Adrenal gland (tissue), 12 donors: ENCODE data around the gene ELF5. TPM values are rescaled to one million over a fixed set of nuclear protein-coding genes. Genes with fewer than 3 reads are reported as not detected.

Source experiments
- DNase-seq, 7 donors: peaks; one replicate each; pipeline ENCODE4 v3.0.0-alpha.2; 2019 to 2020
- H3K27ac ChIP-seq, 5 donors: fragments of 200-600 bp; sonication (generic) in 4 of 5; 1 replicate in 3 of 5; 2 replicates in 2 of 5; pipeline versions ENCODE4 v1.5.1 to v1.8.0; 2016 to 2020; ENCODE audit warnings: mild to moderate bottlenecking in 1 of 5
- H3K27me3 ChIP-seq: fragments of 200-600 bp; 2 replicates; pipeline ENCODE4 v1.8.0; 2021
- H3K36me3 ChIP-seq, 2 donors: fragments of 200-600 bp; replicated peaks in 1 of 2; 1 replicate in 1 of 2; 2 replicates in 1 of 2; pipeline versions ENCODE4 v1.5.1 to v1.8.0; 2018 to 2022
- H3K4me1 ChIP-seq, 2 donors: fragments of 200-600 bp; replicated peaks in 1 of 2; 1 replicate in 1 of 2; 2 replicates in 1 of 2; pipeline versions ENCODE4 v1.5.1 to v1.8.0; 2018 to 2021
- H3K4me3 ChIP-seq, 4 donors: fragments of 200-600 bp; sonication (generic) in 3 of 4; one replicate each; pipeline ENCODE4 v1.5.1; 2016 to 2018
- H3K9me3 ChIP-seq, 3 donors: fragments of 200-600 bp; sonication (generic) in 1 of 3; replicated peaks in 1 of 3; 1 replicate in 2 of 3; 2 replicates in 1 of 3; pipeline versions ENCODE4 v1.5.1 to v1.8.0; 2016 to 2021
- CTCF ChIP-seq, 6 experiments: fragments of 450-650 bp in 4 of 6; fragments of 200-600 bp in 2 of 6; sonication (generic) in 1 of 6; IDR thresholded peaks; 1 replicate in 5 of 6; 2 replicates in 1 of 6; pipeline versions ENCODE4 v1.5.1 to v1.8.0; 2016 to 2021; ENCODE audit warnings: antibody characterized with exemption in 6 of 6, mild to moderate bottlenecking in 2 of 6, moderate library complexity in 1 of 6
- POLR2A ChIP-seq, 2 donors: fragments of 450-650 bp; IDR thresholded peaks; one replicate each; pipeline ENCODE4 v1.6.1; 2017; ENCODE audit warnings: antibody characterized with exemption in 2 of 2, mild to moderate bottlenecking in 2 of 2, moderate library complexity in 1 of 2
- WGBS, 4 donors: extraction: QIAGEN DNeasy Blood & Tissue Kit in 2 of 4; methylation state at CpG; one replicate each; pipeline versions ENCODE4 v1.1.5 to v1.1.7; 2013 to 2017; 5-methylcytosine and 5-hydroxymethylcytosine counted together
- intact Hi-C, 2 donors: fragments of 100-400 bp; cut with DNase I; formaldehyde crosslinking; loops; one replicate each; pipeline versions ENCODE4 v1.14.1 to v1.15.0; 2022 to 2023
- polyA plus RNA-seq, 3 donors: library from polyadenylated mRNA; stranded (reverse); fragments of 200-250 nt in 2 of 3; fragments of 350-450 nt in 1 of 3; fragmentation: Illumina TruSeq in 1 of 3; extraction: RNeasy Lipid Tissue Mini Kit (QIAGEN cat#74804) in 1 of 3; gene quantifications; one replicate each; pipeline ENCODE4 v1.2.3, GENCODE V29; 2013 to 2014
- total RNA-seq, 9 donors: library from RNA; depleted of rRNA in 4 of 9; stranded (reverse); fragments of >200 nt in 4 of 9; fragments of 120-200 nt in 1 of 9; fragmentation: NEBNext Ultra II Directional in 1 of 9; extraction: Animal tissue kit (Norgen Biotek cat#: 25700) in 1 of 9; gene quantifications; one replicate each; pipeline versions ENCODE4 v1.1.0 to v1.2.4, GENCODE V29; 2013 to 2023
- donor health status: healthy with polysubstance abuse.
- donor health status: Bipolar disorder and iron deficiency.
- donor health status: DM: yes; HTN: yes; CAD: no.
- donor health status: DM: no; HTN: no; CAD: no.
- donor health status: DM: no; HTN: no; CAD: no.
- donor health status: DM: yes; HTN: yes; CAD: no.

Gene ELF5
- total and polyA plus RNA-seq, 12 donors = 0.03 TPM; not detected in 11

- no peak for DNase-seq
- Histone ChIP-seq H3K4me1 (no peaks in the 10 kb centered on the region), H3K36me3 (no peaks in the 10 kb centered on the region), H3K27me3 (no peaks in the 10 kb centered on the region), H3K4me3 (no peak overlapping the region), H3K27ac (no peak overlapping the region), H3K9me3 (no peaks in the 10 kb centered on the region)
- WGBS, 4 donors = 80 to 91% (median 88%) methylated on average over 1 of the region's 1 CpG
- no peak for TF ChIP-seq CTCF (IDR thresholded peaks at IDR 0.05)
- no peak for TF ChIP-seq POLR2A (IDR thresholded peaks at IDR 0.05)
- intact Hi-C loops = no loop called here
These were observed 16.0 kb upstream of the ELF5 start for GRCh38 chr11:34529643-34530042.

GRCh38 chr11:34528072-34528471 lies 14.5 kb upstream of the ELF5 start:
- 46 to 60% (median 56%) methylated on average over 2 of the region's 2 CpGs for WGBS, 4 donors
- no peak for DNase-seq
- TF ChIP-seq CTCF (IDR thresholded peaks at IDR 0.05) = no peak
- TF ChIP-seq POLR2A (IDR thresholded peaks at IDR 0.05) = no peak
- Histone ChIP-seq H3K36me3 (no peaks in the 10 kb centered on the region), H3K4me1 (no peaks in the 10 kb centered on the region), H3K9me3 (no peaks in the 10 kb centered on the region), H3K4me3 (no peak overlapping the region), H3K27ac (no peak overlapping the region), H3K27me3 (no peaks in the 10 kb centered on the region)
- intact Hi-C loops = no loop called here

DNA sequence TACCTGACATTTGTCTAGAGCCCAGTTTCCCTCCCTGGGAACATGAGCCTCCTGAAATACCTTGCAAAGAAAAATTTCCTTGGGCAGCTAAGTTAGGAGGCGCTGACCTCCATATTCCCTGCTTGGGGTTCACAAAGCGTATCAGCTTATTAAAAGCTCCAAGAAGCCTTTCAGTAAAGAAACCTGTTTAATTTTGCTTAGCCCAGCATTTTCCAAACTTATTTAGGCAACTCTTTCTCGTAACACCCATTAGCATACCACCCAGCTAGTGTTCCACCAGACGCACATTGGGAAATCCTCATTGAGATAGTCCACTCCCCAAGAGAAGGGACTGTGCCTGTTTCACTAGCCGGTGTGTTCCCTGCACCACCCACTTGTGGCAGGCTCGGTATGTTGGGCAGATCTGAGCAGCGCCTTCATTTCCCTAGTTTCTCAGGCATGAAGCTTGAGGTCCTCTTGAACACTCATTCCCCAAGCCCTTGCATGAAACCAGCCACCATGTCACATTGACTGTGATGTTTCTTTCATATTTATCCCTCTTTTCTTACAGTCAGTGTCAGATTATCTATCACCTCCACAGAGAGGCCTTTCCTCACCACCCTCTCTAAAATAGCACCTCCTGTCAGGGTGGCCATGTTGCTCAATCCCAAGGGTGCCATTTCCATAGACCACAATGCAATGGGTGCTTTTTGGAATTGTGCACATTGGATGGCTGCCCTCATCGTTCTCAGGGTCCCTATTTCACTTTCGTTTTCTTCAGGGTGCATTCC lies 12.5 kb upstream of the ELF5 start:
- intact Hi-C loops = no loop called here

GRCh38 chr11:34525098-34525497 lies 11.5 kb upstream of the ELF5 start:
- H3K9me3 ChIP-seq = no peaks in the 10 kb centered on the region
- H3K36me3 ChIP-seq = no peaks in the 10 kb centered on the region
- no peaks in the 10 kb centered on the region for H3K27me3 ChIP-seq
- no peak for DNase-seq
- TF ChIP-seq POLR2A (IDR thresholded peaks at IDR 0.05) (no peak), CTCF (IDR thresholded peaks at IDR 0.05) (no peak)
- no peak overlapping the region for H3K4me3 ChIP-seq
- intact Hi-C loops = no loop called here
- no peaks in the 10 kb centered on the region for H3K4me1 ChIP-seq
- no peak overlapping the region for H3K27ac ChIP-seq
- 78 to 92% (median 86%) methylated on average over 3 to 4 of the region's 4 CpGs for WGBS, 4 donors

More for the DNA sequence above, 12.5 kb upstream of the ELF5 start:
- DNase-seq = no peak
- no peak overlapping the region for H3K27ac ChIP-seq
- no peaks in the 10 kb centered on the region for H3K9me3 ChIP-seq
- H3K27me3 ChIP-seq = no peaks in the 10 kb centered on the region
- no peak overlapping the region for H3K4me3 ChIP-seq
- 78 to 91% (median 87%) methylated on average over 8 to 9 of the region's 9 CpGs for WGBS, 4 donors
- TF ChIP-seq CTCF (IDR thresholded peaks at IDR 0.05) (no peak), POLR2A (IDR thresholded peaks at IDR 0.05) (no peak)
- H3K4me1 ChIP-seq = no peaks in the 10 kb centered on the region
- no peaks in the 10 kb centered on the region for H3K36me3 ChIP-seq
